SK-N-DZ (cell line): Measurements from ENCODE around the gene AKAP13.

Experiments used
- DNase-seq: peaks from one replicate; pipeline ENCODE4 v3.0.0-alpha.2; 2015; ENCODE audit warnings: low spot score

The AKAP13 gene

DNA sequence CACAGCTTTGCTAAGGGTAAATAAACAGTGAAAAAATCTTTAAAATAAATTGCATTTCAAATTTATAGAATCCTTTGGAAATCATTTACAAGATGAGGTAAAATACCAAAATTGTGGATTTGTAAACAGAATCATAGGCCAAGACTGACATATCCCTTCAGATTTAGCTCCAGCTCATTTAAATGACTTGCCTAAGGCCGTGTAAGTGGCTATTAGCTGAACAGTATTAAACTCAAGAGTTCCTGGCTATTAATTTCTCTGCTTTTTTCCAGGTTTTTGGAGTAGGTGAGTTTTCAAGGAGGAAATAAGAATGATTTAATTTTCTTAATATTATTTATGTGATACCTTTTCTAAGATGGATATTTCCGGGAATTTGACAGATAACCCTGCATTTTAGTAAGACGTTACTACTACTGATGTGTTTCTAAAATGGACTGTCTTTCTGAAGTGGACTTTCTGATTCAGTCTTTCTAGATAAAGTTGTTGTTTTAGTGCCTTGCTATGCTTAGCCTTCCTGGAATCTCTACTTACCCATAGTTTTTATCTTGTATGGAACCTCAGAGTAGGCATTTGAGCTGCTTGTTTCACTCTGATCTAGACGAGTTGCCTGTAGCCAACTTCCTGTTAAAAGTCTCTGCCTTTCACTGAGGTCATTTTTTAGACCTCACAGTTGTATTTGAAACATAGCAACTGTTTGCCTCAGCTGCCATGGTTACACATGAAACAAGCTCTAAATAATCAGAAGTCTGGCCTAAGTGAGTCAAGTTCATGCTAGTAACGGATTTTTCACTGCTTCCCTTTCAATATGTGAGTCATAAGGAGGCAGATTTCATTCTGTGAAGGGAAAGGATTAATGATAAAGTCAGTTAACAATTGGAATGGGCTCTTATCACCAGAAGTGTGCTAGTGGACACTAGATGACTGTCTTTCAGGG, 287.4 kb downstream of the AKAP13 start:
- DNase-seq = no peak

GRCh38 chr15:85671156-85671555, 290.8 kb downstream of the AKAP13 start:
- no peak for DNase-seq

GRCh38 chr15:85672332-85673084, 292.1 kb downstream of the AKAP13 start:
- DNase-seq = no peak

- no peak for DNase-seq
Observed at GRCh38 chr15:85673326-85673725, 292.9 kb downstream of the AKAP13 start.

DNA sequence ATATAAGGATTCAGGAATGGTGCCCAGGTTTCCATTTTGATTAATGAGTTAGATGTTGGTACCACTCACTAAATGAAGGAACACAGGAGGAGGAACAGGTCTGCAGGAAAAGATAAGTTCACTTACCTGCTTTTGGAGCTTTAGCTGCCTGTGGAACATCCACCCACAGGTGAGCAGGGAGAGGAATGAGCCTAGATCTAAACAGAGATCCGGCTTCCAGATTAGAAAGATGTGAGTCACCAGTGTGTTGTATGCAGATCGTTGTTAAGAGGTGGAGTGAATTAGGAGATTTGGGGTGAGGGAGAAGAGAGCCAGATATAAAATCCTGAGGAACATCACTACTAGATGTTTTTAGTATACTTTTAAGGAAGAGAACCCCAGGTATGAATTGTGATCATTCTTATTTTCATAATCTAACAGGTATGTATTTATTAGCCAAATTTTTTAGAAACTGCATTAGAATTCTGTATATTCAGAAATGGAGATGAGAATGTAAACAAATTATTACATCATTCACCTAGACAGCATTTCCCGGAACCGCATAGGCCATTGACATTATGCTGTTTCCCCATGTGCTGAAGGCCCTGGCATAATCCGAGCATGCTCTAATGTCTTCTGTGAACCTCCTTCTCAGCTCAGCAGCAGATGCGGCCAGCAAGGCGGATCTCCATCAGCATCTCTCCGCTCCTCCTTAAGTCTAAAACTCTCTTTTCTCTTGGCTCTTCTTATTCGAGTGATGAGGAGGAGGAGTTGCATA, 296.1 kb downstream of the AKAP13 start:
- no peak for DNase-seq

- DNase-seq = no peak
Observed at GRCh38 chr15:85679231-85679630, 298.8 kb downstream of the AKAP13 start.

- DNase-seq = no peak
Observed at GRCh38 chr15:85681386-85681785, 301.0 kb downstream of the AKAP13 start.

DNA sequence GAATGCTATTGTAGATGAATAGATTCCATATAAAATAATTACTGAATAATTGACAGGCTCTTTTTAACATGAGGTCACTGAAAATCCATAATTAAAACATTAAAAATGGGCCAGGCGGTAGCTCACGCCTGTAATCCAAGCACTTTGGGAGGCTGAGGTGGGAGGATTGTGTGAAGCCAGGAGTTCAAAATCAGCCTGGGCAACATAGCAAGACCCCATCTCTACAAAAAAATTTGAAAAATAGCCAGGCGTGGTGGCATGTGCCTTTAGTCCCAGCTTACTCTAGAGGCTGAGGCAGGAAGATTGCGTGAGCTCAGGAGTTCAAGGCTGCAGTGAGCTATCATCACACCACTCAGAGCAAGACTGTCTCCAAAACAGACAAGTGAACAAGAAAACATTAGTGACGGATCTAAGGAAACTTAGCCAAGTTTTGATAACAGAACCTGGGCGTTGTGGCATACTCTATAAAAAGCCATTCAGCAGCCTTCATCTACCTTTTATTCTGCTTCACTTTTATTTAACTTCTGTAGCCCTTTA, 303.8 kb downstream of the AKAP13 start:
- DNase-seq = no peak

GRCh38 chr15:85685356-85685755, 305.0 kb downstream of the AKAP13 start:
- no peak for DNase-seq

- no peak for DNase-seq
Observed at GRCh38 chr15:85687329-85687728, 306.9 kb downstream of the AKAP13 start.

GRCh38 chr15:85688711-85689110, 308.3 kb downstream of the AKAP13 start:
- DNase-seq = no peak

- no peak for DNase-seq
Observed at GRCh38 chr15:85689729-85690128, 309.3 kb downstream of the AKAP13 start.

DNA sequence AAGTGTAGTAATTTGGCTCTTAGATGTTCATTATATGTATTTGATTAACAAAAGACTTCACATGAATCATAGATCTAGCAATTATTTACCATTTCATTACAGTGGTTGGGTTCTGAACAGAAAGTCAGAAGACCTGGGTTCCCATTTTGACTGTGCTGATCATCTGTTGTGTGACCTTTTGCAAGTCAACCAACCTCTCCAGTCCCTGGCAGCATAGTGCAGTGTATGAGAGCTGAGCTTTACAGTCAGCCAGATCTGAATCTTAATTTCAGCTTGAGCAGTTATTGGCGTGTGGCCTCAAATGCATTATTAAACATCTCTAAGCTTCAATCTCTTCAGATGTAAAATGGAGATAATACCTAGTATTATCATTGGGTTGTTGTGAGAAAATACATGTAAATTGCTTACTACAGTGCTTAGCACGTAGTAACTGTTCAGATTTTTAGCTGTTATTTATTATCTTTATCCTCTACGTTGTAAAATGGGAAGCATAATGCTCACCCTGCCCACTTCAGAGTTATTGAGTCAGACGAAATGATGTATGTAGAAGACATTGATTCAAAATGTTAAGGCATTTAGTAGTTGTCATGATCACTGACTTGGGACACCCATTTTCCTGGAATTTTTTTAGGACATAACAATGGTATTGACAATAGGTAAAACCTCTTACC, 310.3 kb downstream of the AKAP13 start:
- no peak for DNase-seq

DNA sequence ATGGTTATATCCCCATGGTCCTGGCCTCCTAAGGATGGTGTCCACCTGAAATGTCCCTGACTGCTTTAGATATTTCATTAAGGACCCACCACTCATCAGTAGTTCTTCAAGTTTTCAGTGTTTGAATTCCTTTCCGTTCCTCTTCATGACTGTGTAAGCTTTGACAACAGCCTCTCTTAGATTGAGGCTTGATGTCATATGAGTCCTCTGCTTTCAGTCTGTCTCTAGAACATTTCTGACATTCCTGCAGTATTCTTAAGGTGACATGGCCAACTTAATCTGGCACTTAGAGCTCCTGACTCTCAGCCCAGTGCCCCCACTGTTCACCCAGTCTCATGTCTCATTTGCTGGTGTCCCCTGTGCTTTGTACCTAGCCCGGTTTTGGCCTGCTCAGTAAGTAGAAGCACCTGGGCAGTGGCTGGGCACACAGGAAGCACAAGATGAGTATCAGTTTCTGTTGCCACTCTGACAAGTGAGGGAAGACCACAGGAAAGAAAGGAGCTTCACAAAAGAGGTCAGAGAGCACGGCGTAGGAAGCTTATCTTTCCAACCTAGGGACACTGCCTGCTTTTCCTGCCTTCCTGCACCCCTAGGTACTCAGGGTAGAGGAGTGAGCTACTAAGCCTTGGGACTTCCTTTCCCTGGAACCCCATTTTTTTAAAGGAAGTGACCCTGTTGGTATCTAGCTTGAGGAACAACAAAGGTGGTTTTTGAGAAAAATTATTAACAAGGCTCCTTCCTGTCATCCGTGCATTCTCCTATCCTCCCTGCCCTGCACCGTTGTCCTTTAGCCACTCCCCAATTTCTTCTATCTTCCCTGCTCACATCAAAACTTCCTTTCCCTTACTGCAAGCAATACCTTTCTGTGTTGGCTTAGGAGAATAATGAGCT, 311.2 kb downstream of the AKAP13 start:
- DNase-seq = no peak

DNA sequence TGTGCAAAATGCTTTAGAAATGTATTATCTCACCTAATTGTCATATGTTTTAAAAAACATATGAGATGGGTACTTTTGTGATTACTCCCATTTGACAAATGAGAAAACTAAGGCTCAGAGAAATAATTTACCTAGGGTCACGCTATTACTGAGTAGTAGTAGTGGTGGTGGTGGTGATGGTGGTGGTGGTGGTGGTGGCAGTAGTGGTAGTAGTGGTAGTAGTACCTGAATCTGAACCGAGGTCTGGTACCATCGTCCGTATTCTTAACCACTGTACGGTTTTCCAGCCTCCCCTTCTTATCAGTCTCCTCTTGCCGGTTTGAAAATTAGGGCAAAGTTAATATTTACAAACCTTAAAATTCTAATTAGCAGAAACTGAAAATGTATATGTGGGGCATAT, 311.9 kb downstream of the AKAP13 start:
- DNase-seq = no peak

- DNase-seq = no peak
Observed at GRCh38 chr15:85692873-85693272, 312.5 kb downstream of the AKAP13 start.

DNA sequence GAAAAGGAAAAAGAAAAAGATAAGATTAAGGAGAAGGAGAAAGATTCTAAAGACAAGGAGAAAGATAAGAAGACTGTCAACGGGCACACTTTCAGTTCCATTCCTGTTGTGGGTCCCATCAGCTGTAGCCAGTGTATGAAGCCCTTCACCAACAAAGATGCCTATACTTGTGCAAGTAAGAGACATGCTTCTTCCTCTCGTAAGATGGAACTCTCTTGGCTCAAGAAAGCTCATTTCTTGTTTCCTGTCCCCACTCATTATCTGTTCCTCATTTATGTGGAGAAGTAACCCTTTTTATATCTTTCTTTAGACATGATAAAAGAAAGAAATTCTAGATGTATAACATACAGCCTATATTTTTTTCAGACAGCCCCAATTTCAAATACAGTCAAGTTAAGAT, 312.9 kb downstream of the AKAP13 start:
- no peak for DNase-seq

- DNase-seq = no peak
Observed at GRCh38 chr15:85694091-85694490, 313.7 kb downstream of the AKAP13 start.

DNA sequence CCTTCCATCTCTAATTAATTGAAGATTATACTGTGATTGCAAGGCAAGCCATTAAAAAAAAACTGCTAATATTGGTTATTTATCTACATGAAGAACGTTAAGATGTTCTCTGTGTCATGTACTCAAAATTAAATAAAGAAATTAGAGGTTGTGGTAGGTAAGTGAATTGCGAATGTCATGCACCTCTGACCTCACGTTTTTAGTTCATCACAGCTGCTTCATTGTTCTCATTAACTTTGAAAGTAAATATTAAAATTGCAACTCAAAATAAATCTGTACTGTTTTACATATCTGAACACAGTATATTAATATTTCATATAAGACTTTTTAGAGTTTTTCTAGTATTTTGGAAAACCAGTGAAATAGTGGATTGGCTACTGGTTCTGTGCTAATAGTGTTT, 320.4 kb downstream of the AKAP13 start:
- no peak for DNase-seq
